HUDEP-2 (cell line): ENCODE results near the gene SORBS1.

Source experiments
- DNase-seq, 76 experiments: peaks; one replicate each; lab custom pipeline; 2025; ENCODE audit not compliant: unreplicated experiment in 76 of 76; lab: John Stamatoyannopoulos, UW

SORBS1 gene

DNA sequence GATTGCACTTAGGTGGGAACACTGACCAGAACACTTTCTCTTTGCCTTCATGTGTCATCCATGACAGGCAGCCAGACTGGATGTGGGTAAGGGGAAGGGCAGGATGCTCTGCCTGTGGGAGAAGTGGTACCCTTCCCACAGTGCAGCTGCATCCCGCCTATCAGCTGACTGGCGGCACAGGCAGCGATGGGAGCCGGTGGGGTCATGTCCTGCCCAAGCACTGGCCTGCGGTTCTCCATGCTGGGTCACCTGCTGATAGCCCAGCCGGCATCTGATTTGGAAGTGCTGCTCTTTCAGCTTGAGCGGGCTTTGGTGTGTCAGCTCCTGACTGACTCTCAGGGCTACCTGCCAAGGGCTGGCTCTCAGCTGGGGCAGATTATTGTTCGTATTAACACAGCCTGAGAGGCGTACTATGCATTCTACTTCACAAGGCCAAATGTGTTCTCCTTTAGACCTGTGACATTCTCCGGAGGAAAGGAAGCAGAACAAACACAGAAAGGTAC, 165.2 kb downstream of the SORBS1 start:
- no peak for DNase-seq

DNA sequence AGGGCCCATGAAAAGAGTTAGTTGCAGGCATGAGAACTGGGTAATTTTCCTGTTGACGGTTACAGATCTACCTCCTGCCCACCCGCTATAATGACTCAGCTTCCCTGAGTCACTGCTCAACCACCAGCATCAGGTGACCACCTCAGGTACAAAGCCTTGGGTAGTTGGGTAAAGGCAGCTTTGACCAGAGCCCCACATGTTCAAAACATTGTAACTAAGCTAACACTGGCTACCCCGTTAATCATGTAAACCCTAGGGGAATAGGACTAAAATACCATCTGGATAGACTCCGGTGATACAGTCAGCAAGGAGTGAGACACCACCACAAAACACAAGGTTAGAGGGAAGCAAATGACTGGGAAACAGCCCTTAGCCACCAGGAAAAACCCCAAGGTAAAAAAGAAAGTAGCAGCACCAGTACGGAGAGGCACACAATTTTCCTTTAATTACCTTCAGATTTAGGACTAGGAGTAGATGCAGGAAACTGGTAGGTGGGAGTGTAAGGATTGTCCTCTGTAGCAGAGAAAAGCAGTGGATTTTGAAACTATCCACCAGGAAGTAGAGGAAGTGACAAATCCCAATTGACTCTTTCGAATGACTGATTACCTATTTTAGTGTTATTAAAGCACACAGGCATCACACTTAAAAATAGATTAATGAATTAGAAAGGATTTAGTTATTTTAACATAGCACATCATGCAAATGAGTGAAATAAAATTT, 166.8 kb downstream of the SORBS1 start:
- DNase-seq = no peak

DNA sequence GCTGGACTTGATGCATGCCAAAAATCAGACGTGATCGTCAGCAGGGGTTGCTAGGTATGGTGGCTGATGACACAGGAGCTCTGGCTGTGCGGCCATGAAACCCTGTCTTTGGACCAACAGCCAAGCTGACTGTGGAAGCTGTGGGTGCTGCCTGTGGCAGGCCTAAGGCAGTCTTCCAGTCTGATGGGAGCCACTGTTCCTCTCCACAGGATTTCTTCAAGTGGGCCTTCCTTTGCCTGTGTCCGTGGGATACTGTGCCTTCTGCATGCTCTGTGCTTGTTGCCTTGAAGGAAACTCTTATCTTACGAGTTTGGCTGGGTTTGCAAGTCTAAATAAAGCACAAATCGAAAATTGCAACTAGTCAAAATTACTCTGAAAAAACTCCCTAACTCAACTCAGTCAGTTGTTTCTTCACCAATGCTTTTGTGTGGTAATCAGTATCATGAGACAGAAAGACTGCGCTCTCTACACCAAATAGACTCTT, 168.4 kb downstream of the SORBS1 start:
- no peak for DNase-seq

DNA sequence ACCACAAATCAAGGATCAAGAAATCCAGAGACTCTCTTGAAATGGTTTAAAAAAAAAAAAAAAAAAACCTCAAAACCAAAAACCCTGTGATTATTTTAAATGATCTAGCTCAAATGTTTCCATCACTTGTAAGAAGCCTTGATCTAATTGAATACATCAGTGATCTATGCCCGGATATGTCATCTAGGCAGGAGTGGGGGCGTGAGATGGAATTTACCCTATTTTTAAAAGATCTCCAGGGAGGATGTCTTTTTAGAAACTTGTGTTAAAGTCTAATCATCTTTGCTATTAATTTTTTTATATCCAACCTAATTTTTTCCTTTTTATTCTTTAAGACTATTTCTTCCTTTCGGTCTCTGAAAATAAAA, 169.0 kb downstream of the SORBS1 start:
- DNase-seq = no peak

DNA sequence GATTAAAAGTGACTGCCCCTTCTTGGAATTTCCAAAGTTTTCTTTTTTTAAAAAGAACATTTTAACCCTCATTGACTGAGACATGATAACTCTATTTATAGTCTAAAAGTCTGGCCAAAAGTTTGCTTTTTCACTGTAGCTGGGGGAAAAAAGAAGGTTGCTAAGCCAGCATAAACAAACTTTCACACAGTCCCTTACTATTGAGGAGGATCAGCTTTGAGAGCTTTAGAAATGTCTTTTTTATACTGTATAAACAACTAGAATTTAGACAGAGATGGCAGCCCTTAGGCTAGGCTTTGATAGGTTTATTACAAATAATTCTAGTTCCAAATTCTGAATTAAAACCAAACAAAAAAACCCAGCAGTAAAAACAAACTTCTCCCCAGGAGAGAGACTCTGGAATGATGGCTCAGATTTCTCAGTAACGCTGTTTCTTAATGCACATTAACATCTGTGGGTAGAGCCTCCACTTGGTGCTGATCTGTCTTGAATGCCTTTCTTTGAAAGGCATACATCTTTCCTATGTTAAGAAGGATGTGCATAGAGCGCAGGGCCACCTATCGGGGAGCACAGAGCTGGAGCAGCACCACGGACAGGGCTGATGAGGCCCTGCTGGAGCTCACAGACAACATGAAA, 169.5 kb downstream of the SORBS1 start:
- DNase-seq = peak in 3 of 76 experiments; percentile 2 to 9 (median 5)

DNA sequence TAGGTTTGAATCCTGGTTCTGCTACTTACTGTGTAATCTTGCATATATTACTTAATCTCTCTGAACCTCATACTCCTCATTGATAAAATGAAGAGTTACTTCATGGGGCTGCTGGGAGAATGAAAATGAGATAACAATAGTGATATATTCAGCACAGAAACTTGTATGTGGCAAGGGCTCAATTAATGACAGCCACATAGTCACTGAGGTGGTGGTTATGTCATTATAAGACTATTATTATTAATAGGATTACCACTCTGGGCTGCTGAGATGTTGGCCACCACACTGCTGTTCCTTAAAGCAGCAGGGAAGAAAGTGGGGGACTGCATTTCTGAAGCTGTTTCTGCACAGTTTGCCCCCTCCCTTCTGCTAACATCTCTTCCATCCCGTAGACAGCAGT, 170.0 kb downstream of the SORBS1 start:
- no peak for DNase-seq

DNA sequence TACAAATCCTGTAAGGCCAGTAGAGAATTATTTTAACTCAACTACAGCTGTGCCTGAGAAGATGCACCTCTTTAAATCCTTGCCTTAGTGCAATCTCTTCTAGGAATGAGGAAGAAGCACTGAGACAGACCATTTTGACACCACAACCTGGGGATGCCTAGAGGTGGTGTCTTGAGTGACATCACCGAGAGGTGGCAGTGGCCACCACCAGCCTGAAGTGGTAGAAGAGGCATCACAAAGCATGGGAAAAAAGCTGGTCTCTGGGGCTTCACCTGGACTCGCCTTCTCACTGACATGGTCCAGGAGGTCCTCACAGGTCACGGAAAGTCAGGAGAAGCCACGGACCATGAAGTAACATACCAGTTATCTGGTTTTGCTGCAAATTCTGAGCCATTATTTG, 171.2 kb downstream of the SORBS1 start:
- DNase-seq = no peak

DNA sequence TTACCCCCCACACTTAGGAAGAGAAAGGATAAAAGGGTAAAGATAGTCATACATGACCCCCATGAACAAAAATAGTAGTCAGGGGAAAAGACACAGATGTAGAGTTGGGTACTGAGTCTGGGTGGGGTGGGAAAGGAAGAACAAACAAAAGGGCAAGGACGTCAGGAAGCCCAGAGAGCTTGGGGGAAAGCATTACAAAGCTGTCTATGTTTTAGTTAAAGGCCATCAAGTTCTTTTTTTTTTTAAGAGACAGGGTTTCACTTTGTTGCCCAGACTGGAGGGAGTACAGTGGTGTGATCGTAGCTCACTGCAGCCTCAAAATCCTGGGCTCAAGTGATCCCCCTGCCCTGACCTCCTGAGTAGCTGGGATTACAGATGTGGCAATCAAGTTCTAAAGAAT, 172.0 kb downstream of the SORBS1 start:
- no peak for DNase-seq

DNA sequence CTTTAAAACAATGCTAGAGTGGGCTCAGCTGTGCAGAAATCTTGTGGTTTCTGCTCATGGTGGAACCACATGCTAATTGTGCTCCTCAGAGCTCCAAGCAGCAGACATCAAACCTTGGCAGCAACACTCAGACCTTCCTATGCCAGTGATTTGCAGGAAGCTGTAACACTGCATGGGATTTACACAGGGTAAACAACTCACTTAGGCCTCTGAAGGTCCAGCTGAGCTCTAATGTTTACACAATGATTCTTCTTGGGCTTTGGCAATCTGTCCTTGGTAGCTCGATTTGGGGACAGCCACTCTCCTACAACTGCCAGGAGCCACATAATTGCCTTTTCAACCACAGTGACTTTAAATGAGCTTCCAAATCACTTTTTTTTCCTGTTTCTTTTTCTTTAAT, 172.6 kb downstream of the SORBS1 start:
- no peak for DNase-seq

DNA sequence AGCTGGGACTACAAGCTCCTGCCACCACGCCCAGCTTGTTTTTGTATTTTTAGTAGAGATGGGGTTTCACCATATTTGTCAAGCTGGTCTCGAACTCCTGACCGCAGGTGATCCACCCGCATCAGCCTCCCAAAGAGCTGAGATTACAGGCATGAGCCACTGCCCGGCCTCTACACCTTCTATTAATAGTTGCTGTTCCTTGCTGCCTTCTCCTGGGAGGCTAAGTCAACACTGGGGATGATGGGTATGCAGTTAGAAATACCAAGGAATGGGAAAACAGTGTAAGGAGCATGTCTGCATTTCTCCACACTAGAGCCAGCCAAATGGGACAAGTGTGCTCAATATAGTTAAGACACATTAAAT, 173.1 kb downstream of the SORBS1 start:
- DNase-seq = no peak

DNA sequence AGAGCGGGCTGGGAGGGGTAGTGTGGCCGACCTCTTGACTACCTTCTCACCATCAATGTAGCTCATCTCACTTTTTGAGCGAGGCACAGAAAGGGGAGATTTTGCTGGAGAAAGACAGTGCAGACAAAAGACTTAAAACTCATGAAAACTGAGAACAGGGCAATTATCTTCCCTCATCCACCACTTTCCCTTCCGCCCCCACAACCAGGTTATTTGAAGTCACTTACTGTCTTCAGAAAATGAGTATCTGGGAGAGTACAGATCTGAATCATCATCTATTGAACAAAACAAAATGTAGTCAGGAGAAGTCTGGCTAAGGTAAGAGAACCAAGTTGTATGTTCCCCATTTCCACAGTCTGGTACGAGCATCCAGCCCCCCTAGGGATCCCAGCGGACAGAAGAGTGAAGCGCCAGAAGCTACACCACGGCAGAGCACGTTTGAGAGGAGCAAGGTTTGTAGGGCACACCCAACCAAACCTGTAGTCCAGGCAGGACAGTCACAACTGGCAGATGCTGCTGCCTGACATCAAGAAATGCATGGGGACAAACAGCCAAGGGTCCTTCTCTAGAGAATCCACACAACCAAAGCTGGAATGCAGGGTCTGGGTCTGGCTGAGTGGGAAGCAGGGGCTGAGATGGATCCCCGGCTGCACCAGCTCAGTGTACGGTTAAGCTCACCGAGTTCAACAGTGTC, 177.0 kb downstream of the SORBS1 start:
- DNase-seq = no peak

DNA sequence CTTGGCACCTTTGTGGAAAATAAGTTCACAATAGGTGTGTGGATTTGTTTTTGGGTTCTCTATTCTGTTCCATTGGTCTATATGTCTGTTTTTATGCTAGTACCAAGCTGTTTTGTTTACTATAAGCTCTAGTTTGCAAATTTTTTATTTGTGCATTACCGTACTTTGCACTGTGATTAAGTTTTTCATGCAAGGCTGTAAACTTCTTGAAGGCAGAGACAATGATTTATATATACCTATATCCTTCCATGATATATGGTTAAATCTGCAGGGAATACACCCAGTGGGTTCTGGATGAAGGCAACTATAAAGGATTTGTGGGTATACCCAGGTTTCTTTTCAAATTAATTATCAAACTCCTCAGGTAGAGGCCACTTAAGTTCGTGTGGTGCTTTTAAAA, 178.6 kb downstream of the SORBS1 start:
- DNase-seq = no peak

DNA sequence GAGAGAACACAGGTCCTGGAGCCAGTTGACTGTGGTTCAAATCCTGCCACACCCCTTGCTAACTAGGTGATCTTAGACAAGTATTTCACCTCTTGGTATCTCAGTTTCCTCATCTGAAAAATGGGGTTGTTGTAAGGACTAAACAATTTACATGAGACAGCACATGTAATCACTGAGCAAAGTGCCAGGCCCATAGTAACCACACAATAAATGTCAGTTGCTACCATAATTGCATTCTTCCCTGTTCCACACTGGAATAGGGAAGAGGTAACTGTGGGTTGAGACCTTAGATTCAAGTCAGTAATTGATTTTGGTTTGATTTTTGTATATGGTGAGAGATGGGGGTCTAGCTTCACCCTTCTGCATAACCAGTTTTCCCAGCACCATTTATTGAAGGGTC, 179.0 kb downstream of the SORBS1 start:
- DNase-seq = no peak

DNA sequence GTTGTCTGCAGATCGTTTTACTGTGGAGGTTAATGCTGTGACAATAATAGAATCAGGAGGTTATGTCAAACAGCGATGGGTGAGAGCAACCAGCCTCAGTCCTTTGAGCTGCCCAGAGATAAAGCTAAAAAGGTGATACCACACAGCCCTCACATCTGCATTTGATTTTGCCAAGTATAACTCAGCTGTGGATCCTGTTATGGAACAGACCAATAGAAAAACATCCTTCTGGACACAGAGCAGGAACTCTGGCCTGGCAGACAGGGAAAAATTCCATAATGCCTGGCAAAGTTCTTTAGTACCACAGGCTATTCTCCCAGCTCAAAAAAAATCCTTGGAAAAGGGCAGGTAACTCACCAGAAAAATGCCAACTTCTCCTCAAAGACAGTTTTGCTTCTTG, 183.2 kb downstream of the SORBS1 start:
- no peak for DNase-seq

DNA sequence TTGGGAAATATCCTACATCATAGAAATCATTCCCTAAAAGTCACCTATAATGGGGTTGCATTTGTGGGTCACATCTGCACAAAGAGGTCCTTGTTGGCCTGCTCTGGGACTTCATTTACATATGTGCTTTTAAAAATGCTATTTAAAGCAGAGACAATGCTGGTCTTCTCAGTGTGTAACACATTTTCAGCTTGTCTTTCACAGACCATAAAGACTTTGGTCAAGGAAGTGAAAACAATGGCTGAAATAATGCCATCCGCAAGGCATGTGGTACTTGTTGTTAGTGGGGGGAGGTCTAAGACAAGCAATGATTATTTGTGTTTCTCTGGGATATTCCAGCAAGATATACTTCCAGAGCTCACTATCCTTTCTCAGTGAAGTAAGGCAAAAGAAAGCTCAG, 185.8 kb downstream of the SORBS1 start:
- no peak for DNase-seq

DNA sequence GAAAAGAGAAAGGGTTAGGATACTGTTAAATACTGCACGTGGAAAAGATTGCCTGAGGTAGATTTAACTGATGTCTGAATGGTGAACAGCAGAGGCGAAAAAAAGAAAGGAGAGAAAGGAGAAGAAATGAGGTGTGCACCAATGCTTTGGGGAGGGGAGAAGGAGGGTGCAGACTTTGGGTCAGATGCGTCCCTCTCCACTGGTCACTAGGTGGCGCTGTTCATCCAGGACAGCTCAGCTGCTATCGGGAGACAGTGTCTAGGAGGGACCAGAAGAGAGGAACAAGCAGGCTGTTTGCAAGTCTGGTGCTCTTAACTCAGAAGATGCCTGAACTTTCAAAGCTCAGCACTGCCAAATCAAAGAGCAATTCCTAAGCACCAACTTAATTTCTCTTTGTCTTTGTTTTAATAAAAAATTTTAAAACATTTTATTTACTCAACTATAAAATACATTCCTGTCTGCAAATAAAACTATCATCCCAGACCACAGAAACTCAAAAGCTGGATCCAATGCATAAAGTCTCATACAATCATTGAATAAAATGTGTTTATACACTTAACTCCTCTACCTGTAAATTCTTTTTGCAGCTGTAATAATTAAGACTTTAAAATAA, 186.5 kb downstream of the SORBS1 start:
- DNase-seq = peak in 71 of 76 experiments; percentile 2 to 87 (median 62)

DNA sequence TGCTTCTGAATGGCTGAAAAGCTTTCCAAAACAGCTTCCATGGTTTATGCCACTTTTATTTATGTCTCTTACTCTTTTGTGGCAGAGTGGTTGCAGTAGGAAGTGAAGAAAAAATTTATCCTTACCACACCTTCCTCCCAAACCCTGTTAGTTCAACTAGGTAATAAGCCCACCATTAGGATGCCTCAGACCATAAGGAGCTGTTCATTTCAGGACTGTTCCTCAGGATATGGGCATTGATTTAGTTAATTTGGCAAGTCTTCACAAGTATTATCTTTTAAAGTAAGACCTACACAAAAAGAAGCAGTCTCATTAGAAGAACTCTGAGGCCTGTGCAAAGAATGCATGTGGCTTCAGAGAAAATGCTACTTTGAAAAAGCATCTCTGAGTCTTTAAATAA, 187.5 kb downstream of the SORBS1 start:
- DNase-seq = no peak

DNA sequence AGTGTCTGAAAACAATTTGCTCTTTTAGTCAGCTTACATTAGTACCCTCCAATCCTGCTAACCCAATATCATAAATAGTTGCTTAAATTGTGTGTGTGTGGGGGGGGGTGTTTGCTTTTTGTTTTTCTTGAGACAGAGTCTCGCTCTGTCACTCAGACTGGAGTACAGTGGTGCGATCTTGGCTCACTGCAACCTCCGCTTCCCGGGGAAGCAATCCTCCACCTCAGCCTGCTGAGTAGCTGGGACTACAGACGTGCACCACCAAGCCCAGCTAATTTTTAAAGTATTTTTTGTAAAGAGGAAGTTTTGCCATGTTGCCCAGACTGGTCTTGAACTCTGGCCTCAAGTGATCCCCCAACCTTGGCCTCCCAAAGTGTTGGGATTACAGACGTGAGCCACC, 196.8 kb downstream of the SORBS1 start:
- no peak for DNase-seq

DNA sequence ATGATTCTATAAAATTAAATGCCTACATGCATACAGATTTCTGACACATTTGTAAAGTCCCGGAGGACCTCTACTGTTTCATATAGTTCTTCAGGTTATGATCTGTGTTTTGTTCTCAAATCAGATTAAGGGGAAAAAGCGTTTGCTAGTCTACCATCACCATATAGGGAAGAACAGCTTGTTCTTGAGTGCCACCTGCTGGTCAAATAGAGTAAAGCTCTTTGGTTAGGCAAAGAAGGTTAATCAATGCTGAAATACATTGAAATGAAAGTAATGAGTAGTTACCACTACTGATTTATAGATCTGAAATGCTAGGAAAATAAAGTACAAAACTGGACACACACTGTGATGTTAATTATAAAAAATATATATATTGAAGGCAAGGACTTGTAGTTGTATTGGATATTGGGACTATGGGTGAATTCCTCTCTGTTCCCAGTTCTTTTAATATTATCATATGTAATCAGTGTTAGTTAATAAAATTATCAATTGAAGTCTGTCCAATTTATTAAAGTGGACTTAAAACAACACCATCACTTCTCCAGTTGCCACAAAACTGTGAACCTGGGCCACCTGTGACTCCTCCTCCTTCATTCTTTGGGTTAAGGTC, 197.8 kb downstream of the SORBS1 start:
- DNase-seq = peak in 44 of 76 experiments; percentile 2 to 71 (median 48)

DNA sequence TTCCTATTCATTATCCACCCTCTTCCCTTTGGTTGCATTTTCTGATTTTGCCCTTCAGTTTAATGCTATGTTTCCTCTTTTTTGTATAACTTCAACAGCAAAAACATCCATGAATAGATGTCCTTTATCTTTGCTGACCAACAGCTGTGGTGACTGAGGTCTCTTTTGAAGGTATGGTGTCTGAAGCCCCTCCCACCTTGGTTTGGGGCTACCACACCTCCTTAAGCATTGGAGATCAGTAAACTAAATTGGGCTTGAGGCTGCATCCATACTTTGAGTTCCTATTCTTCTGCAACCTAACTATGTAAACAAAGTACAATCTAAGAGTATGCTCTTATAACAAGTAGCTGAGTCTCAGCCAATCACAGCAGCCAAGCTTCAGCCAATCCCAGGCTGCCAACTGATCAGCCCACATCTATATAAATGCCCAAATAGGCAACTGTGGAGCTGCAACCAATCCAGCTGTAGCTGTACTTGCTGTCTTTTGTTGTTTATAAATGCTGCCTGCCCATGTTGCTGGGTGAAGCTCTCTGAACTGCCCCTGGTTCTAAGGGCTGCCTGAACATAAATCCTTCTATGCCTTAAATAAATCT, 201.0 kb downstream of the SORBS1 start:
- DNase-seq = no peak

DNA sequence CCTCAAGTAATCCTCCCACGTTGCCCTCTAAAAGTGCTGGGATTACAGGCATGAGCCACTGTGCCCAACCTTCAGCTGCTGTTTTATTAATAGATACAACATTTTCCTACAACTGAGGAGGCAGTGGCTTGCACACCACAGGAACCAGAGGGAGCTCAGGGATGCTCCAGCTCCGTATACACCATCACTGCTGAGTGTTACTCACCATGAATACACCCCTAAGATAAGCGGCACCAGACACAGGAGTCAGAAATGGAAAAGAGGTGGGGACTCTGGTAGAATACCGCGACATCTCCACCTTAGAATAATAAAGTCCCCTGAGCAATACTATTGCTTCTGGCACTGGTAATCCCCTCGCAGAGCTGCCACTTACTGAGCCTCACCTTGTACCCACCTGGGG, 201.7 kb downstream of the SORBS1 start:
- DNase-seq = no peak
